HL-60 (cell line): ENCODE measurements around the gene PLAA.

Experiments used
- POLR2AphosphoS5 ChIP-seq: IDR thresholded peaks from 2 replicates; pipeline ENCODE4 v1.6.1; 2012; ENCODE audit warnings: low read depth
- REST ChIP-seq: IDR thresholded peaks from 2 replicates; pipeline ENCODE4 v1.6.1; 2012; ENCODE audit warnings: low read depth; ENCODE audit not compliant: insufficient replicate concordance
- SPI1 ChIP-seq: IDR thresholded peaks from 2 replicates; pipeline ENCODE4 v1.6.1; 2012; ENCODE audit warnings: low read depth, mild to moderate bottlenecking, borderline replicate concordance
- TF ChIP-seq, protein P1 (sequence below): IDR thresholded peaks from one replicate; pipeline ENCODE4 v1.5.1; 2011; ENCODE audit warnings: low read length, control low read depth, inconsistent platforms; ENCODE audit not compliant: insufficient read depth

- TF ChIP-seq, protein P1, sequence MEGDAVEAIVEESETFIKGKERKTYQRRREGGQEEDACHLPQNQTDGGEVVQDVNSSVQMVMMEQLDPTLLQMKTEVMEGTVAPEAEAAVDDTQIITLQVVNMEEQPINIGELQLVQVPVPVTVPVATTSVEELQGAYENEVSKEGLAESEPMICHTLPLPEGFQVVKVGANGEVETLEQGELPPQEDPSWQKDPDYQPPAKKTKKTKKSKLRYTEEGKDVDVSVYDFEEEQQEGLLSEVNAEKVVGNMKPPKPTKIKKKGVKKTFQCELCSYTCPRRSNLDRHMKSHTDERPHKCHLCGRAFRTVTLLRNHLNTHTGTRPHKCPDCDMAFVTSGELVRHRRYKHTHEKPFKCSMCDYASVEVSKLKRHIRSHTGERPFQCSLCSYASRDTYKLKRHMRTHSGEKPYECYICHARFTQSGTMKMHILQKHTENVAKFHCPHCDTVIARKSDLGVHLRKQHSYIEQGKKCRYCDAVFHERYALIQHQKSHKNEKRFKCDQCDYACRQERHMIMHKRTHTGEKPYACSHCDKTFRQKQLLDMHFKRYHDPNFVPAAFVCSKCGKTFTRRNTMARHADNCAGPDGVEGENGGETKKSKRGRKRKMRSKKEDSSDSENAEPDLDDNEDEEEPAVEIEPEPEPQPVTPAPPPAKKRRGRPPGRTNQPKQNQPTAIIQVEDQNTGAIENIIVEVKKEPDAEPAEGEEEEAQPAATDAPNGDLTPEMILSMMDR = no peak
- TF ChIP-seq POLR2AphosphoS5 (no peak), SPI1 (no peak), REST (no peak)
Observed at GRCh38 chr9:26891726-26892125, 55.3 kb downstream of the PLAA start.
